Measurements from ENCODE around the gene TMX4. TPM values are rescaled to one million over a fixed set of nuclear protein-coding genes. Genes with fewer than 3 reads are reported as not detected.

The TMX4 gene
- total RNA-seq, 1 experiment from 2014 or later: 12.0 TPM

DNA sequence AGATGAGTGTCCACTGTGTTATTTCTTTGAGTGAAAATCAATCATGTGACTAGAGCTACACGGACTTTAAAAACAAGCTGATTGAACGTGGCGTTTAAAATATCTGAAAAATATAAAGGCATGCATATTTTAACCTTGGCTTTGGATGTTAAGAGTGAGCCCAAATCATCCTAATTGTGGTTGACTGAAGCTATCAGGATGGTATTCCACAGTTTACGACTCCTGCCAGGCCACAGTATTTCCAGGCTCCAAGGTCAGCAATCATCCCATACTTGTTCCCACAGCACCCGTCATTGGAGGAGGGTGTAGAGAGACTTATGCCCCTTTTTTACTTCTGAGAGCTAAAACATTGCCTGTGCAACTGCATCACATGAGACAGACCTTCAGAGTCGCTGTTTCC lies 43.2 kb upstream of the TMX4 start (continued):
- TF ChIP-seq SIN3A (IDR thresholded peaks at IDR 0.05; ENCODE audit: low read depth) (no peak), FOSL1 (IDR thresholded peaks at IDR 0.05; ENCODE audit: low read depth) (no peak), ZNF274 (IDR thresholded peaks at IDR 0.05; ENCODE audit: low read depth, low read length) (no peak), JUND (IDR thresholded peaks at IDR 0.05) (no peak), CEBPB (IDR thresholded peaks at IDR 0.05; ENCODE audit: low read depth) (no peak), RAD21 (IDR thresholded peaks at IDR 0.05; ENCODE audit: low read depth) (no peak)
- TF ChIP-seq, protein P1, sequence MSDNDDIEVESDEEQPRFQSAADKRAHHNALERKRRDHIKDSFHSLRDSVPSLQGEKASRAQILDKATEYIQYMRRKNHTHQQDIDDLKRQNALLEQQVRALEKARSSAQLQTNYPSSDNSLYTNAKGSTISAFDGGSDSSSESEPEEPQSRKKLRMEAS (IDR thresholded peaks at IDR 0.05): no peak

DNA sequence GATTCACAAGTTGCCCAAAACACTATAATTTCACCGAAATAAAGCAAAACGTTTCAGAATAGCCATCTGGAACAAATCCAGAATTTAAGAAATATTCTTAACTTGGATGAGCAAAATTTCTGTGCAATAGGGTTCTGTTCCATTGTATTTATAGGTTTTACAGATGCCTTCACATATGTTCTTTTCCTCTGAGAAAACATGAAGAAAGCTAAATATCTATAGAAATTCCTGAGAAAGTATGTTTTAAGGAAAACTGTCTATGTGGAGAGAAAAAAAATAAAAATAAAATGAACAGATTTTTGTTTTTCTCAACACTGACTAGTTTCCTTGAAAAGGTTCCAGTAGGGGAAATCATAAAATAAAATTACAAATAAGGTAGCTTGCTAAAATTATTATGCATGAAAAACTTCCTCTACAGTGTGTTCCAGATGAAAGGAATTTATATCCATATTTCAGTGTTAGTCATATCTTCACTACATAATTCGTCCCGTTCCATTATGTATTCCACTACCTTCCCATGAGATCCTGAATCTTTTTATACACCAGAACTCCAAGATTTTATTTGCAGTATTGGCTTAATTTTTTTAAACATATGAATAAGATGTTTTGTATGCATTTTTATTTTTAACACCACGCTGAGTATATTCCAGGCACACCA lies 42.4 kb upstream of the TMX4 start:
- Histone ChIP-seq H3K9ac (ENCODE audit: low read length) (no peak overlapping the region), H3K4me2 (ENCODE audit: low read length) (no peak overlapping the region), H3K4me3 (replicated peaks in 1 of 2; ENCODE audit: low read depth in 1 of 2, low read length in 2 of 2) (no peak overlapping the region), H3K9me3 (ENCODE audit: control insufficient read depth in 1 of 2, insufficient read depth in 1 of 2, low read depth in 1 of 2, low read length in 2 of 2) (no peaks in the 10 kb centered on the region), H3K36me3 (ENCODE audit: control insufficient read depth in 1 of 2, insufficient read depth in 2 of 2, low read length in 2 of 2) (no peaks in the 10 kb centered on the region), H2AFZ (ENCODE audit: low read depth, low read length, poor library complexity, severe bottlenecking) (no peak overlapping the region), H4K20me1 (ENCODE audit: insufficient read depth) (no peaks in the 10 kb centered on the region), H3K79me2 (ENCODE audit: insufficient read depth, low read length) (no peaks in the 10 kb centered on the region), H3K27ac (ENCODE audit: low read depth, low read length) (no peak overlapping the region), H3K9me2 (ENCODE audit: insufficient read depth) (no peaks in the 10 kb centered on the region), H3K27me3 (ENCODE audit: insufficient read depth, low read length) (no peaks in the 10 kb centered on the region), H3K4me1 (ENCODE audit: control insufficient read depth in 1 of 2, insufficient read depth in 2 of 2, low read length in 2 of 2) (no peaks in the 10 kb centered on the region)
- intact Hi-C loops (cut with micrococcal nuclease): no loop called here
- BruUV-seq (replicated peaks): no TSS peak
- POLR2A ChIA-PET: no interaction called here
- RAD21 ChIA-PET (ENCODE audit: low non-redundant PET in 1 of 2, low total read pairs in 2 of 2, uncharacterized antibody in 2 of 2, unreplicated experiment in 2 of 2): interaction anchor here in 1 of 2 experiments (0.6 kb wide), 1 partner anchor 660 kb away, joined by 3 read pairs; no protein-coding TSS in a partner anchor
- no peak for TF ChIP-seq JUND (IDR thresholded peaks at IDR 0.05)
- TF ChIP-seq ZFX (IDR thresholded peaks at IDR 0.05): no peak
- no peak for TF ChIP-seq POLR2A (IDR thresholded peaks at IDR 0.05; ENCODE audit: borderline replicate concordance, extremely low read depth, insufficient read depth, insufficient read length)
- TF ChIP-seq ELF1 (IDR thresholded peaks at IDR 0.05; ENCODE audit: borderline replicate concordance, low read depth): no peak
- TF ChIP-seq POLR2AphosphoS5 (IDR thresholded peaks at IDR 0.05; ENCODE audit: low read depth, low read length): no peak
- TF ChIP-seq, protein P1 (IDR thresholded peaks at IDR 0.05): no peak
- TF ChIP-seq, protein P2, sequence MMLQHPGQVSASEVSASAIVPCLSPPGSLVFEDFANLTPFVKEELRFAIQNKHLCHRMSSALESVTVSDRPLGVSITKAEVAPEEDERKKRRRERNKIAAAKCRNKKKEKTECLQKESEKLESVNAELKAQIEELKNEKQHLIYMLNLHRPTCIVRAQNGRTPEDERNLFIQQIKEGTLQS (IDR thresholded peaks at IDR 0.05): no peak
- TF ChIP-seq ZNF274 (IDR thresholded peaks at IDR 0.05; ENCODE audit: low read depth, low read length): no peak
- no peak for TF ChIP-seq CBX3 (IDR thresholded peaks at IDR 0.05; ENCODE audit: low read depth)
- TF ChIP-seq, protein P3, sequence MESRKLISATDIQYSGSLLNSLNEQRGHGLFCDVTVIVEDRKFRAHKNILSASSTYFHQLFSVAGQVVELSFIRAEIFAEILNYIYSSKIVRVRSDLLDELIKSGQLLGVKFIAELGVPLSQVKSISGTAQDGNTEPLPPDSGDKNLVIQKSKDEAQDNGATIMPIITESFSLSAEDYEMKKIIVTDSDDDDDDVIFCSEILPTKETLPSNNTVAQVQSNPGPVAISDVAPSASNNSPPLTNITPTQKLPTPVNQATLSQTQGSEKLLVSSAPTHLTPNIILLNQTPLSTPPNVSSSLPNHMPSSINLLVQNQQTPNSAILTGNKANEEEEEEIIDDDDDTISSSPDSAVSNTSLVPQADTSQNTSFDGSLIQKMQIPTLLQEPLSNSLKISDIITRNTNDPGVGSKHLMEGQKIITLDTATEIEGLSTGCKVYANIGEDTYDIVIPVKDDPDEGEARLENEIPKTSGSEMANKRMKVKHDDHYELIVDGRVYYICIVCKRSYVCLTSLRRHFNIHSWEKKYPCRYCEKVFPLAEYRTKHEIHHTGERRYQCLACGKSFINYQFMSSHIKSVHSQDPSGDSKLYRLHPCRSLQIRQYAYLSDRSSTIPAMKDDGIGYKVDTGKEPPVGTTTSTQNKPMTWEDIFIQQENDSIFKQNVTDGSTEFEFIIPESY (IDR thresholded peaks at IDR 0.05; ENCODE audit: extremely low read depth, insufficient replicate concordance, low read length): no peak
- TF ChIP-seq, protein P4, sequence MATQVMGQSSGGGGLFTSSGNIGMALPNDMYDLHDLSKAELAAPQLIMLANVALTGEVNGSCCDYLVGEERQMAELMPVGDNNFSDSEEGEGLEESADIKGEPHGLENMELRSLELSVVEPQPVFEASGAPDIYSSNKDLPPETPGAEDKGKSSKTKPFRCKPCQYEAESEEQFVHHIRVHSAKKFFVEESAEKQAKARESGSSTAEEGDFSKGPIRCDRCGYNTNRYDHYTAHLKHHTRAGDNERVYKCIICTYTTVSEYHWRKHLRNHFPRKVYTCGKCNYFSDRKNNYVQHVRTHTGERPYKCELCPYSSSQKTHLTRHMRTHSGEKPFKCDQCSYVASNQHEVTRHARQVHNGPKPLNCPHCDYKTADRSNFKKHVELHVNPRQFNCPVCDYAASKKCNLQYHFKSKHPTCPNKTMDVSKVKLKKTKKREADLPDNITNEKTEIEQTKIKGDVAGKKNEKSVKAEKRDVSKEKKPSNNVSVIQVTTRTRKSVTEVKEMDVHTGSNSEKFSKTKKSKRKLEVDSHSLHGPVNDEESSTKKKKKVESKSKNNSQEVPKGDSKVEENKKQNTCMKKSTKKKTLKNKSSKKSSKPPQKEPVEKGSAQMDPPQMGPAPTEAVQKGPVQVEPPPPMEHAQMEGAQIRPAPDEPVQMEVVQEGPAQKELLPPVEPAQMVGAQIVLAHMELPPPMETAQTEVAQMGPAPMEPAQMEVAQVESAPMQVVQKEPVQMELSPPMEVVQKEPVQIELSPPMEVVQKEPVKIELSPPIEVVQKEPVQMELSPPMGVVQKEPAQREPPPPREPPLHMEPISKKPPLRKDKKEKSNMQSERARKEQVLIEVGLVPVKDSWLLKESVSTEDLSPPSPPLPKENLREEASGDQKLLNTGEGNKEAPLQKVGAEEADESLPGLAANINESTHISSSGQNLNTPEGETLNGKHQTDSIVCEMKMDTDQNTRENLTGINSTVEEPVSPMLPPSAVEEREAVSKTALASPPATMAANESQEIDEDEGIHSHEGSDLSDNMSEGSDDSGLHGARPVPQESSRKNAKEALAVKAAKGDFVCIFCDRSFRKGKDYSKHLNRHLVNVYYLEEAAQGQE (IDR thresholded peaks at IDR 0.05; ENCODE audit: low read depth): no peak
- no peak for TF ChIP-seq TCF7L2 (IDR thresholded peaks at IDR 0.05; ENCODE audit: borderline replicate concordance, extremely low read depth, insufficient read depth, insufficient read length)
- no peak for TF ChIP-seq YY1 (IDR thresholded peaks at IDR 0.05; ENCODE audit: extremely low read depth, insufficient replicate concordance, low read depth, low read length)
- ATAC-seq (no peak), DNase-seq (ENCODE audit: low read depth, low spot score) (no peak)
- CTCF ChIA-PET: no interaction called here

Measured in HCT116 (cell line).